ENCODE measurements around the gene FCN1. TPM values are rescaled to one million over a fixed set of nuclear protein-coding genes. Genes with fewer than 3 reads are reported as not detected.

Gene FCN1
- total RNA-seq, 3 donors from 2014 or later: 0.44 to 5.1 (median 2.9) TPM

GRCh38 chr9:134895567-134895907 is 22.2 kb downstream of the FCN1 start:
- H3K4me1 ChIP-seq: peaks cover 0 to 8% of the 10 kb centered on the region in 2 donors
- DNase-seq (ENCODE audit: low spot score in 2 of 2): no peak
- H3K27ac ChIP-seq: peak overlapping the region; percentile 68 to 82
- H3K36me3 ChIP-seq: no peaks in the 10 kb centered on the region
- peaks cover 8 to 10% of the 10 kb centered on the region in 2 donors for H3K9me3 ChIP-seq
- TF ChIP-seq POLR2A (IDR thresholded peaks at IDR 0.05): no peak
- TF ChIP-seq, protein P1, sequence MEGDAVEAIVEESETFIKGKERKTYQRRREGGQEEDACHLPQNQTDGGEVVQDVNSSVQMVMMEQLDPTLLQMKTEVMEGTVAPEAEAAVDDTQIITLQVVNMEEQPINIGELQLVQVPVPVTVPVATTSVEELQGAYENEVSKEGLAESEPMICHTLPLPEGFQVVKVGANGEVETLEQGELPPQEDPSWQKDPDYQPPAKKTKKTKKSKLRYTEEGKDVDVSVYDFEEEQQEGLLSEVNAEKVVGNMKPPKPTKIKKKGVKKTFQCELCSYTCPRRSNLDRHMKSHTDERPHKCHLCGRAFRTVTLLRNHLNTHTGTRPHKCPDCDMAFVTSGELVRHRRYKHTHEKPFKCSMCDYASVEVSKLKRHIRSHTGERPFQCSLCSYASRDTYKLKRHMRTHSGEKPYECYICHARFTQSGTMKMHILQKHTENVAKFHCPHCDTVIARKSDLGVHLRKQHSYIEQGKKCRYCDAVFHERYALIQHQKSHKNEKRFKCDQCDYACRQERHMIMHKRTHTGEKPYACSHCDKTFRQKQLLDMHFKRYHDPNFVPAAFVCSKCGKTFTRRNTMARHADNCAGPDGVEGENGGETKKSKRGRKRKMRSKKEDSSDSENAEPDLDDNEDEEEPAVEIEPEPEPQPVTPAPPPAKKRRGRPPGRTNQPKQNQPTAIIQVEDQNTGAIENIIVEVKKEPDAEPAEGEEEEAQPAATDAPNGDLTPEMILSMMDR (IDR thresholded peaks at IDR 0.05): no peak
- H3K4me3 ChIP-seq: no peak overlapping the region
- no peaks in the 10 kb centered on the region for H3K27me3 ChIP-seq
- intact Hi-C loops (cut with DNase I; ENCODE audit: low total_unique reads): no loop called here

- intact Hi-C loops (cut with DNase I; ENCODE audit: low total_unique reads): no loop called here
- no peaks in the 10 kb centered on the region for H3K27me3 ChIP-seq
- peaks cover 0 to 8% of the 10 kb centered on the region in 2 donors for H3K4me1 ChIP-seq
- H3K9me3 ChIP-seq: peaks cover 8 to 10% of the 10 kb centered on the region in 2 donors
- no peak for DNase-seq (ENCODE audit: low spot score in 2 of 2)
- H3K36me3 ChIP-seq: no peaks in the 10 kb centered on the region
- peak overlapping the region; percentile 32 to 68 for H3K27ac ChIP-seq
- no peak overlapping the region for H3K4me3 ChIP-seq
- TF ChIP-seq, protein P1 (IDR thresholded peaks at IDR 0.05): no peak
- no peak for TF ChIP-seq POLR2AphosphoS5 (IDR thresholded peaks at IDR 0.05)
- no peak for TF ChIP-seq POLR2A (IDR thresholded peaks at IDR 0.05)
Measured at GRCh38 chr9:134895097-134895496, 22.6 kb downstream of the FCN1 start.

GRCh38 chr9:134894136-134894860 is 23.4 kb downstream of the FCN1 start:
- peaks cover 8 to 10% of the 10 kb centered on the region in 2 donors for H3K9me3 ChIP-seq
- intact Hi-C loops (cut with DNase I; ENCODE audit: low total_unique reads): no loop called here
- no peak for DNase-seq (ENCODE audit: low spot score in 2 of 2)

GRCh38 chr9:134892820-134893420 is 24.8 kb downstream of the FCN1 start:
- H3K27ac ChIP-seq: no peak overlapping the region
- intact Hi-C loops (cut with DNase I; ENCODE audit: low total_unique reads): no loop called here
- no peaks in the 10 kb centered on the region for H3K27me3 ChIP-seq
- no peak overlapping the region for H3K4me3 ChIP-seq
- H3K36me3 ChIP-seq: no peaks in the 10 kb centered on the region
- peaks cover 0 to 8% of the 10 kb centered on the region in 2 donors for H3K4me1 ChIP-seq
- H3K9me3 ChIP-seq: peaks cover 8 to 10% of the 10 kb centered on the region in 2 donors
- TF ChIP-seq POLR2A (IDR thresholded peaks at IDR 0.05) (no peak), POLR2AphosphoS5 (IDR thresholded peaks at IDR 0.05) (no peak)
- TF ChIP-seq, protein P1 (IDR thresholded peaks at IDR 0.05): no peak
- no peak for DNase-seq (ENCODE audit: low spot score in 2 of 2)

More at GRCh38 chr9:134894136-134894860, 23.4 kb downstream of the FCN1 start:
- TF ChIP-seq POLR2AphosphoS5 (IDR thresholded peaks at IDR 0.05): no peak
- TF ChIP-seq, protein P1 (IDR thresholded peaks at IDR 0.05): no peak
- Histone ChIP-seq H3K4me1 (peaks cover 0 to 8% of the 10 kb centered on the region in 2 donors), H3K4me3 (no peak overlapping the region), H3K27me3 (no peaks in the 10 kb centered on the region), H3K27ac (peak overlapping the region in 1 of 2 donors; percentile 1), H3K36me3 (no peaks in the 10 kb centered on the region)

DNA sequence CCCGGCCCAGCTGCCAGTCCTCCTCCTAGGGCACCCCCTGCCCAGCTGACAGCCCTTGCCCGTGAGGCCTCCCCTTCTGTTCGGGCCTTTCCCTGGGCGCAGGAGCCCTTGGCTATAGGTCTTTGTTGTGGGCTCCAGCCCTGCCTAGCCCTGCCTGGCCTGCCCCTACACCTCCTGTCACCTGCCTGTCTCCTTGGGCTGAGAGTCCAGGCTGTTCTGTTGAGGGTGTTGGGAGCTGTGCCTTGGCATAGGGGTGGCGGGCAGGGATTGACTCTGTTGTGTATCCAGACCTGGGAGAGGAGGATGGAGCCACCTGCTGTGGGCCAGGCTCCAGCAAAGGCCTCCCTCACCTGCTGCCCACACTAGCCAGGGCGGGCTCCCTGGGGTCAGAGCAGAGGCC is 25.5 kb downstream of the FCN1 start:
- intact Hi-C loops (cut with DNase I; ENCODE audit: low total_unique reads): no loop called here
- H3K27me3 ChIP-seq: no peaks in the 10 kb centered on the region
- TF ChIP-seq POLR2A (IDR thresholded peaks at IDR 0.05): no peak
- TF ChIP-seq, protein P1 (IDR thresholded peaks at IDR 0.05): no peak
- no peak for TF ChIP-seq POLR2AphosphoS5 (IDR thresholded peaks at IDR 0.05)
- H3K4me3 ChIP-seq: no peak overlapping the region
- peaks cover 8 to 10% of the 10 kb centered on the region in 2 donors for H3K9me3 ChIP-seq
- no peaks in the 10 kb centered on the region for H3K36me3 ChIP-seq
- DNase-seq (ENCODE audit: low spot score in 2 of 2): no peak
- H3K4me1 ChIP-seq: peaks cover 0 to 8% of the 10 kb centered on the region in 2 donors
- no peak overlapping the region for H3K27ac ChIP-seq

Measured in breast epithelium (tissue), 4 donors.